HG03097 (cell line): Measurements from ENCODE around the gene MKNK2.
A peak's percentile ranks its signal among the peaks of the same experiment; 100 is the strongest.

Source experiments
- ATAC-seq: cut with Tn5 transposase; IDR thresholded peaks from one replicate; pipeline ENCODE4 v1.9.1; 2021; ENCODE audit not compliant: unreplicated experiment, low FRiP score

Gene MKNK2

DNA sequence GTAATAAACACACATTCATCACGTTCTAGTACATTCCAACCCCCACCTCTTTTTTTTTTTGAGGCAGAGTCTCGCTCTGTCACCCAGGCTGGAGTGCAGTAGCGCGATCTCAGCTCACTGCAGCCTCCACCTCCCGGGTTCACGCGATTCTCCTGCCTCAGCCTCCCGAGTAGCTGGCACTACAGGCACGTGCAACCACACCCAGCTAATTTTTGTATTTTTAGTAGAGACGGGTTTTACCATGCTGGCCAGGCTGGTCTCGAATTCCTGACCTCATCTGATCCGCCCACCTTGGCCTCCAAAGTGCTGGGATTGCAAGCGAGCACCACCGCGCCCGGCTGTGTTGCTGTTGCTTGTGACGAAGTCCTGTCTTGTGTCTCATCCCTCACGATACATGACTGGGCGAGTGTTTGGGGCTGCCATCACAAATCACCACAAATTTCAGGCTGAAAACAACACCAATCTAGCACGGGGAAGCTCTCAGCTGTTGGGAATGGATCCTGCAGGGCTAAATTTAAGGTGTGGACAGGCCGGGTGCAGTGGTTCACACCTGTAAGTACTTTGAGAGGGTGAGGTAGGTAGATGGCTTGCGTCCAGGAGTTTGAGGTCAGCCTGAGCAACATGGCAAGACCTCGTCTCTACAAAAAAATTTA lies 29.4 kb upstream of the MKNK2 start:
- no peak for ATAC-seq

DNA sequence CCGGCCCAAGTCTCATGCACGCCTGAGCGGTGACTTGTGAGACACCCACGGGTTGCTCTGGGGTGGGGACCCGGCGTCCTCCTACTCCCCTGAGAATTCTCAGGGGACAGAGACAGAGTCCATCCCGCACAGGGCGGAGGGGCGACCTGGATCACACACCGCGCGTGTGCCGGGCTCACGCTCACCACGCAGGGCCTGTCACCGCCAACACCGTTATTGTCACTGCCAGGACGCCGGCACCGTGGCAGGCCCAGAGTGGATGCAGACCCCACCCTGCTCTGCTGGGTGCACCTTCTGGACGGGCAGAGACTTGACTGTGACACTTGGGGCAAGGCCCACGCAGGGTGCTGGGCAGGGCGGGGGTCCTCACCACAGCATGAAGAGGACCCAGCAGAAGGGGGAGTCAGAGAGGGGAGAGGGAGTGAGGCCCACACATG lies 28.8 kb upstream of the MKNK2 start:
- ATAC-seq: no peak

DNA sequence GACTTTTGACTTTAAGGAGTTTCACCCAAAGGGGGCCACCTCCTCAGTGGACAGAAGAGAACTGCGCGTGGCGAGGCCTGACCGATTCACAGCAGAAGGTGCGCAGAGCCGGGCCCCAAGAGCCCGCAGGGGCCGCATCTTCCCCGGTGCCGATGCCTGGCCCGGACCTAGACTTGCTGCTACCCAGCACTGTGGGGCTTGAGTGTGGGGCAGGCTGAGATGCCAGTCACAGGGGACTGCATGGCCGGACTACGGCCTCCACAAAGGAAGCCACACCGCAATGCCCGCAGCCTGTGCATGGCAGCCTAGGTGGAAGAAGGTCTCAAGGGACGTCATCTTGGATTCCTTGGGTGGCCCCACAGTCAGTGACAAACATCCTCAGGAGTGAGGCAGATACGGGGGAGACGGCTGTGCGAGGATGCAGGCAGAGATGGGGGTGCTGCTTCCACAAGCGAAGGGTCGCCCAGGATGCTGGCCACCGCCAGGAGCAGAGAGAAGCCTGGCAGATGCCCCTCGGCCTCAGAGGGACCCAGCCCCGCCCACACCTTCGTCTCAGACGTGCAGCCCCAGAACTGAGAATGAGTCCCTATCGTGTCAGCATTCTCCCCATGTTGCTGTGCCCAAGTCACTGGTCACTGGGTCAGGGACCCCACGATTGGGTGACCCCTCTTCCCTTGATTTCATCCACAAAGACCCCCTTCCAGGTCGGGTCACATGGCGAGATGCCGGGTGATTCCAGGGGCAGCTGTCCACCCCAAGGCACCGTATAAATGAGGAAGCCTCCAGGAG lies 28.2 kb upstream of the MKNK2 start:
- no peak for ATAC-seq

- ATAC-seq: no peak
Observed at GRCh38 chr19:2077833-2078619, 27.0 kb upstream of the MKNK2 start.

- no peak for ATAC-seq
Observed at GRCh38 chr19:2077398-2077797, 26.4 kb upstream of the MKNK2 start.

DNA sequence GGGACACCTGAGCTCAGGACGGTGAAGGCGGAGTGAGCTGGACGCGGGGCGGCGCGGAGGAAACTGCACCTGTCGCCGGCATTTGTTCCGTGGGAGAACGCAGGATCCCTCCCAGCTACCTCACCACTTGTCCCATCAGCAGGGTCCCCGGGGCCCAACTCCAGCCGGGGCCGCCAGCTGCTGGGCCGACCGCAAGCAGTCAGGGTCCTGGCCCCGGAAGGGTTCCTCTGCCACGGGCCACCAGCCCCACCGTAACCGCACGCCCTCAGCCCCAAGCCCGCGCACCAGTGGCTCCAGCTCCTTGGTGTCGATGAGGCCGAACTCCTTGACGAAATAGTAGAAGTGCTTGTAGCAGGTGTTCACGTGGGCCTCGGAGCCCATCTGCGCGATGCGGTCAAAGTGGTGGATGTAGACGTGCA lies 25.5 kb upstream of the MKNK2 start:
- ATAC-seq: no peak

DNA sequence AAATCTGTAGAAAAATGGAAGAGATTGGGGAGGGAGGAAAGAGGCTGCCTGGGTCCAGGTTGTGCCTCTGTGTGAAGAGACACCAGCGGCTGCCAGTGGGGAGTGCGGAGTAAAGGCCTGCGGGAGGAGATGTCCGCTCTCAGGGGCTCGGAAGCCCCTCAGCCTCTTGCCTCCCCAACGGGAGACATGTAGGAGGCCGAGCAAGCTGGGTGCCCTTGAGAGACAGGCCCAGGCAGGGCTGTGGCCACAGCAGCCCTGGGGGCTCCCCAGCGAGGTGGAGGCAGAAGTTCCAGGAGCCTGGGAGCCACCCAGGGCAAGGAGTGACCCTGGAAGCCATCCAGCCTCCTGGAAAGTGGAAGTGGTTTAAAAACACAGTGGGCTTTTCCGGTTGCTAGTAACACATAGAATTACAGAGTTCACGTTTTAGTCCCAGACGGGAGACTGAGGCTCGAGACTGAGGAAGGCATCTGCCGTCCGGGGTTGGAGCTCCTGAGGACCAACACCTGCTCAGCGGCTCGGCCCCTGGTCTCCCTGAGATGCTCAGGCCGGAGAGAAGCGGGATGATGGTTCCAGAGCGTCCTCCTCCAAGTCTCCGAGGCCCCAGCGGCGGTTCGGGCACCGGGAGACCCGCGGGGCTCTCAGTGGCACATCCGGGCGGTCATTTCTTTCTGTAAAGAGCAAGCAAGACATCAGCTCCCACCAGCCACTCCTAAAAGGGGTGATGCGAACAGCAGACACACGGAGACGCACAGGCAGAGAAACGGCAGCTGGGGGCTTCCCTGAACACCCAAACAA lies 21.9 kb upstream of the MKNK2 start:
- ATAC-seq: no peak

DNA sequence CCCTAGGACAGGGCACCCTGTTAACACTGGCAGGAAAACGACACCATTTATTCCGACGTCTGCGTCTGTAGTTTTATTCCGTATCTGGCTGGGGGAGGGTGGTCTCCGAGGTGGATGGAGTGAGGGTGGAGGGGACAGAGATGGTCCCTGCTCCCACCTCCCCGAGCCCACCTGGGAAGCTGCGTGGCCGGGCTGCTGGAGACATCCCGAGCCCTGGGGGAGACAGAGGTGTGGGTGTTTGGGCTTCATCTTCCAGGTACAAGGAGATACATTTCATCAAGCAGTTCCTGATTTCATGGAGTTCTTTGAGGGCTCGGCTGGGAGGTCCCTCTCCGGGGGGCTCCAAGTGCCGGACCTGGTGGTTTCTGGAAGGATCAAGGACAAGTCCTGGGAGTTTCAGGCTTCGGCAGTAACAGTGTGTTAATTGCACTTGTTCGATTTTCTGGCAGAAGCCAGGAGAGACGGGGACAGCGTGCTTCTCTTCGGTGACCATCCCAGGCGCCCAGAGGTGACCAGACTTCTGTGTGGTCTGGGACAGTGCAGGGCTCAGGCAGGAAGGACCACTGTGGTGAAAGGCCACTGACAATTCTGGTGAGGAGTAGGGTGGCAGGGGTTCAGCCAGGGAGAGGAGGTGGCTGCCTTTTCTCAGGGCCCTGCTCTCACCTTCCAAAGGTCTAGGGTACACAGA lies 20.1 kb upstream of the MKNK2 start:
- ATAC-seq: no peak

GRCh38 chr19:2070436-2070827 lies 19.4 kb upstream of the MKNK2 start:
- ATAC-seq: no peak

DNA sequence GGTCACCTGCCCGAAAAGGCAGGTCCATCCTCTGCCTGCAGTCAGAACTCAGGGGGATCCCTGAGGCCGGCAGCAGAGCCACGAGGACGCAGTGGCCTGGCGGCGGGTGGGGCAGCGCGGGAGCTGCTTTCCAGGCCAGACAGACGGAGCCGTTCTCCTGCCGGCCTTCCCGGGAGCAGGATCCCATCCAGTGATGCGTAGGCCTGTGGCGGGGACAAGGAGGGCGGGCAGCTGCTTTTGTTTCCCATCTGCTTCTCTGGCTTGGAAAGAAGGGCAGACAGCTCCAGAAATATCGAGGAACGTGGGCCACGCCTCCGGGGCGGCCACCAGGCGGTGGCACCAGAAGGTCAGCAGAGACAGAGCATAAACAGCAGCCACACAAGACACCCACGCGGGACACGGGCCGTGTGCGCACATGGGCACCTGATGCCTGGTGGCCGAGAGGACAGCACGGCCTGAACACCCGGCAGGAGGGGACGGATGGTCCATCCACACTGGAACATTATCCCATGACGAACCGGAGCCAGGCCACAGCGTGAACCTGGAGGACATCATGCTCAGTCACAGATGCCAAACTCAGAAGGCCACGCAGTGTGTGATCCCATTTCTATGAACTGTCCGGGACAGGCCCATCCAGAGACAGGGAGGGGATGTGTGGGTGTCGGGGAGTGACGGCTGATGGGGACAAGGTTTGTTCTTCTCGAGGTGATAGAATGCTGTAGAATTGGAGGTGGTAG lies 13.9 kb upstream of the MKNK2 start:
- ATAC-seq: no peak

DNA sequence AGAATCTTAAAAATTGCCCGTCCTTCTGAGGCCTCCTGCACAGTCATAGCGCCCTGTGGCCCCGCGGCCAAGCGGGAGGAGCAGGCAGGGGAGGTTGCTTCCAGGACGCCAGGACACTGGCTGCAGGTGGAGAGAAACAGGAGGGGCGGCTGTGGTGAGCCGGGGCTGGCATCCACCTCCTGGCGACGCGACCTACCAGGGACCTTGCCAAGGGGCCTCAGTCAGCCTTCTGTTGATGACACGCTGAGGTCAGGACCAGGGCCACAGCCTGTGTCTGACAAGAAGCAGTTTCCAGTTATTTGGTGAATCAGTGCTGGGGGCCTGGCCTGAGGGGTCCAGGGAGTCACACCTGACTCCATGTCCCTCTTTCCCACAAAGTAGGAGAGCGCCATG lies 13.3 kb upstream of the MKNK2 start:
- no peak for ATAC-seq

- ATAC-seq: no peak
Observed at GRCh38 chr19:2063824-2064223, 12.8 kb upstream of the MKNK2 start.

DNA sequence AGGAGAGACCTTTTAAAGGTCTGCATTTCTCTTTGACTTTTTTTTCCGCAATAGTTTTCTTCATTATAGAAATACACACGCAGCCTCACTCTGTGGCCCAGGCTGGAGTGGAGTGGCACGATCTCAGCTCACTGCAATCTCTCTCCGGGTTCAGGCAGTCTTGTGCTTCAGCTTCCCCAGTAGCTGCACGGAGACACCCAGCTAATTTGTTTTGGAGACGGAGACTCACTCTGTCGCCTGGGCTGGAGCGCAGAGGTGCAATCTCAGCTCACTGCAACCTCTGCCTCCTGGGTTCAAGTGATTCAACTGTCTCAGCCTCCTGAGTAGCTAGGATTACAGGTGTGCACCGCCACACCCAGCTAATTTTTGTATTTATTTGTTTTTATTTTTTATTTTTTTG lies 11.7 kb upstream of the MKNK2 start:
- ATAC-seq: no peak

GRCh38 chr19:2062389-2062729 lies 11.3 kb upstream of the MKNK2 start:
- ATAC-seq: no peak

GRCh38 chr19:2061495-2062388 lies 10.7 kb upstream of the MKNK2 start:
- peak; percentile 65 for ATAC-seq

DNA sequence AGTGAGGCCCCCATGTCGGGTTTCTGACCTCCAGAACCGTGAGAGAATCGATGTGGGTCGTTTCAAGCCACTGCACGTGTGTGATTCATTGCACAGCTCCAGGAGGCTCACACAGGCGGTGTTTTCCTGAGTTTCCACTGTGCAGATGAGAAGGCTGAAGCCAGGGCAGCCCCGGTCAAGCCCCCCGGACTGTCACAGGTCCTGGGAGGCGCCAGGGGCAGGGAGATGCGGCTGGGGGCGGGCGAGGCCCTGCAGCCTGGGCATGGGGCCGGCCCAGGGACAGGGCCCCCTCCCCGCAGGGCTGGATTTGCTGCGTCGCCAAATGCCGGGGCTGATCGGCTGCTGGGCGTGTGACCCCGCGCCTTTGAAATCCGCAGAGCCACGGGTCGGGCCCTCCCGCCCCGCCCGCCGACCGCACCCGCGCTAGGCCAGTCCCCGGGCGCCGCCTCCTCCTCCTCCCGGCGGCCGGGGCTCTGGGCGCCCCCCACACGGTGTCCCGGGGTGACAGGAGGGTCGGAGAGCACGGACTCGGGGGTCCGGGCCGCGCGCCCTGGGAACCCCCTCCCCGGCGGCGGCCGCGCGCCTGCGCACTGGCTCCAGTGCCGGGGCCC lies 9.9 kb upstream of the MKNK2 start:
- ATAC-seq: peak; percentile 16

GRCh38 chr19:2059422-2060201 lies 8.6 kb upstream of the MKNK2 start:
- no peak for ATAC-seq
